ENCODE results near the gene GNAZ.

The GNAZ gene

GRCh38 chr22:23077627-23078461, 7.5 kb downstream of the GNAZ start:
- DNase-seq (ENCODE audit: low read depth) = no peak

- no peak for DNase-seq (ENCODE audit: low read depth)
Observed at GRCh38 chr22:23078462-23078787, 8.1 kb downstream of the GNAZ start.

- no peak for DNase-seq (ENCODE audit: low read depth)
Observed at GRCh38 chr22:23079240-23079768, 9.0 kb downstream of the GNAZ start.

GRCh38 chr22:23079814-23080521, 9.6 kb downstream of the GNAZ start:
- DNase-seq (ENCODE audit: low read depth) = no peak

GRCh38 chr22:23080613-23081290, 10.4 kb downstream of the GNAZ start:
- DNase-seq (ENCODE audit: low read depth) = no peak

- DNase-seq (ENCODE audit: low read depth) = no peak
Observed at GRCh38 chr22:23082534-23083314, 12.4 kb downstream of the GNAZ start.

GRCh38 chr22:23083315-23084021, 13.1 kb downstream of the GNAZ start:
- DNase-seq (ENCODE audit: low read depth) = no peak

- DNase-seq (ENCODE audit: low read depth) = no peak
Observed at GRCh38 chr22:23084453-23085350, 14.4 kb downstream of the GNAZ start.

- no peak for DNase-seq (ENCODE audit: low read depth)
Observed at GRCh38 chr22:23085351-23085671, 15.0 kb downstream of the GNAZ start.

- no peak for DNase-seq (ENCODE audit: low read depth)
Observed at GRCh38 chr22:23085785-23086184, 15.5 kb downstream of the GNAZ start.

GRCh38 chr22:23086263-23086662, 15.9 kb downstream of the GNAZ start:
- no peak for DNase-seq (ENCODE audit: low read depth)

- DNase-seq (ENCODE audit: low read depth) = no peak
Observed at GRCh38 chr22:23086787-23087186, 16.5 kb downstream of the GNAZ start.

- DNase-seq (ENCODE audit: low read depth) = no peak
Observed at GRCh38 chr22:23088199-23088604, 17.9 kb downstream of the GNAZ start.

- DNase-seq (ENCODE audit: low read depth) = no peak
Observed at GRCh38 chr22:23089010-23089409, 18.7 kb downstream of the GNAZ start.

GRCh38 chr22:23089633-23090456, 19.5 kb downstream of the GNAZ start:
- no peak for DNase-seq (ENCODE audit: low read depth)

GRCh38 chr22:23090457-23090835, 20.1 kb downstream of the GNAZ start:
- no peak for DNase-seq (ENCODE audit: low read depth)

- DNase-seq (ENCODE audit: low read depth) = no peak
Observed at GRCh38 chr22:23091760-23092159, 21.4 kb downstream of the GNAZ start.

GRCh38 chr22:23092217-23092955, 22.1 kb downstream of the GNAZ start:
- no peak for DNase-seq (ENCODE audit: low read depth)
